Spleen (tissue), 7 donors: Measurements from ENCODE around the gene CLIP2.
"Not testable (repeated sequence)": the region's sequence is repeated elsewhere in the genome, so short reads cannot be mapped to it uniquely, and the experiment has no call there.

Experiments
- CTCF ChIP-seq, 11 experiments: fragments of 200-600 bp in 7 of 11; fragments of 450-650 bp in 4 of 11; sonication (generic) in 4 of 11; IDR thresholded peaks in 8 of 11; conservative IDR thresholded peaks in 3 of 11; 1 replicate in 7 of 11; 2 replicates in 4 of 11; pipeline versions ENCODE4 v1.4.0 to v1.8.0; 2016 to 2021; ENCODE audit warnings: antibody characterized with exemption in 11 of 11, inconsistent platforms in 4 of 11, mild to moderate bottlenecking in 1 of 11
- POLR2AphosphoS5 ChIP-seq, 3 donors: sonication (generic); formaldehyde crosslinking; IDR thresholded peaks; one replicate each; pipeline ENCODE4 v1.5.1; 2017; ENCODE audit warnings: antibody characterized with exemption in 3 of 3
- donor health status: DM: no; HTN: no; CAD: no; lungs with moderate emphysema.
- donor health status: DM: no; HTN: no; CAD: no.
- donor health status: DM: no; HTN: no; CAD: no.

DNA sequence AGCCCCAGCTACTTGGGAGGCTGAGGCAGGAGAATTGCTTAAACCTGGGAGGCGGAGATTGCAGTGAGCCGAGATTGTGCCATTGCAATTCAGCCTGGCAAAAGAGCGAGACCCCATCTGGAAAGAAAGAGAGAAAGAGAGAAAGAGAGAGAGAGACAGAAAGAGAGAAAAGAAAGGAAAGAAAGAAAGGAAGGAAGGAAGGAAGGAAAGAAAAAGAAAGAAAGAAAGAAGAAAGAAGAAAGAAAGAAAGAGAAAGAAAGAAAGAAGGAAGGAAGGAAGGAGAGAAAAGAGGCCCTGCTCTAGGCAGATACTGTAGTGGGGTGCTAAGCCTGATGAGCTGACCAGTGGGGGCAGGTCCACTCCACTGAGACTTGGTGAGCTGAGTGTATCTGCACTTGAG is 150.9 kb downstream of the CLIP2 start:
- TF ChIP-seq POLR2AphosphoS5 (IDR thresholded peaks at IDR 0.05); CTCF (IDR thresholded peaks at IDR 0.05 in 8 of 11, conservative IDR thresholded peaks at IDR 0.05 in 3 of 11): not testable (repeated sequence)
